ENCODE data around the gene PNKD.

DNA sequence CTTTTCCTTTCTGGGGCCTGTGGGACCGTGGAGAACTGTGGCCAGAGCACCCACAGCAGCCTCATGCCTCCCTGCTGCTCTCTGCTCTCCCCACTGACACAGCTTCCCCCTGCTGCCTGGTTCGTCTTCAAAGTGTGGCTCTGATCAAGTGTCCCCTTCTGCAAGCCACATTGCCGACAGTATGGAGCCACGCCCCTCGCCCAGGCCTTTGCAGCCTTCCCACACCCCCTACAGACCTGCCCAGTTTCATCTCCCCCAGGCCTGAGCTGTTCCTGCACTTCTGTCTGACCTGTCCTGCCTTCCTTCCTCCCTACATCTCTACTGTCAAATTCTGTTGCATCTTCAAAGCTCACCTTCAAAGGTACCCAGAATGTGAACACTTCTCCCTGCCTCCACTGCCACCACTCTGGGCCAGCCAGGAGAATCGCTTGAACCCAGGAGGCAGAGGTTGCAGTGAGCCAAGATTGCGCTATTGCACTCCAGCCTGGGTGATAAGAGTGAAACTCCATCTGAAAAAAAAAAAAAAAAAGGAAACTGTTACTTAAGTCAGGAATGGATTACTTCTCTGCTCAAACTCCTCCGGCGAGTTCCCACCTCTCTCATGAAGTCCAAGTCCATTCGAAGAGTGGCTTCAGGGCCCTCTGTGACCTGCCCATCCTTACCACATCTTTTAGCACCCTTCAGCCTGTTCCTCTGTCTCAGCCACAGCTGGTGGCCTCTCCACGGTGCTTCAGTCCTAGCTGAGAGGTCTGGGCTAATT, 57.3 kb downstream of the PNKD start:
- no peak for TF ChIP-seq RFX5 (IDR thresholded peaks at IDR 0.05; ENCODE audit: borderline replicate concordance, low read depth, low read length)
- TF ChIP-seq RAD21 (IDR thresholded peaks at IDR 0.05 in 1 of 2, conservative IDR thresholded peaks at IDR 0.05 in 1 of 2; ENCODE audit: low read depth in 2 of 2, low read length in 2 of 2), result no peak
